CD14-positive monocyte (primary cell): ENCODE results near the gene HOXD10. TPM values are rescaled to one million over a fixed set of nuclear protein-coding genes. Genes with fewer than 3 reads are reported as not detected.
A peak's percentile ranks its signal among the peaks of the same experiment; 100 is the strongest.

Source experiments
- DNase-seq, 3 donors: peaks; one replicate each; pipeline ENCODE4 v3.0.0-alpha.2; 2011 to 2022
- H2AFZ ChIP-seq: 2 replicates; pipeline ENCODE4 v1.6.0; 2012; ENCODE audit warnings: mild to moderate bottlenecking, low read depth, low read length, inconsistent platforms; ENCODE audit not compliant: insufficient read depth, poor library complexity, severe bottlenecking
- H3K27ac ChIP-seq, 2 donors: 1 replicate in 1 of 2; 2 replicates in 1 of 2; pipeline ENCODE4 v1.5.1; 2012 to 2013; ENCODE audit warnings: low read length in 2 of 2, control low read depth in 1 of 2, inconsistent platforms in 1 of 2, low read depth in 1 of 2, mild to moderate bottlenecking in 1 of 2
- H3K27me3 ChIP-seq, 2 donors: one replicate each; pipeline versions ENCODE4 v1.6.0 to v1.6.1; 2011 to 2013; ENCODE audit warnings: low read length in 2 of 2; ENCODE audit not compliant: control insufficient read depth in 2 of 2, insufficient read depth in 2 of 2
- H3K36me3 ChIP-seq, 2 donors: replicated peaks in 1 of 2; 1 replicate in 1 of 2; 2 replicates in 1 of 2; pipeline versions ENCODE4 v1.5.1 to v1.6.1; 2012 to 2013; ENCODE audit warnings: low read length in 2 of 2, control low read depth in 1 of 2, inconsistent platforms in 1 of 2, mild to moderate bottlenecking in 1 of 2; ENCODE audit not compliant: insufficient read depth in 2 of 2, control insufficient read depth in 1 of 2
- H3K4me1 ChIP-seq, 2 donors: 1 replicate in 1 of 2; 2 replicates in 1 of 2; pipeline versions ENCODE4 v1.5.1 to v1.6.1; 2012 to 2013; ENCODE audit warnings: low read length in 2 of 2, control low read depth in 1 of 2, inconsistent platforms in 1 of 2, mild to moderate bottlenecking in 1 of 2, moderate library complexity in 1 of 2; ENCODE audit not compliant: insufficient read depth in 2 of 2, control insufficient read depth in 1 of 2
- H3K4me2 ChIP-seq: replicated peaks from 2 replicates; pipeline ENCODE3; 2012; ENCODE audit warnings: low read length, moderate library complexity, mild to moderate bottlenecking; ENCODE audit not compliant: poor library complexity, severe bottlenecking; ENCODE audit errors: extremely low read depth
- H3K4me3 ChIP-seq, 3 experiments: fragments of 200-600 bp in 1 of 3; sonication (generic) in 1 of 3; replicated peaks in 1 of 3; 1 replicate in 2 of 3; 2 replicates in 1 of 3; pipeline ENCODE4 v1.5.1; 2011 to 2013; ENCODE audit warnings: low read length in 3 of 3, mild to moderate bottlenecking in 3 of 3, control low read depth in 2 of 3, low read depth in 2 of 3, inconsistent platforms in 1 of 3, moderate library complexity in 1 of 3
- H3K79me2 ChIP-seq: 2 replicates; pipeline ENCODE4 v1.6.0; 2012; ENCODE audit warnings: mild to moderate bottlenecking, control low read depth, inconsistent platforms, low read length, moderate library complexity; ENCODE audit not compliant: insufficient read depth
- H3K9ac ChIP-seq: 2 replicates; pipeline ENCODE4 v1.6.0; 2017; ENCODE audit warnings: low read length, mild to moderate bottlenecking; ENCODE audit not compliant: insufficient read depth, poor library complexity, severe bottlenecking
- H3K9me3 ChIP-seq, 2 donors: replicated peaks in 1 of 2; 1 replicate in 1 of 2; 2 replicates in 1 of 2; pipeline versions ENCODE4 v1.5.1 to v1.6.1; 2012 to 2013; ENCODE audit warnings: low read length in 2 of 2, control low read depth in 1 of 2; ENCODE audit not compliant: control insufficient read depth in 1 of 2, insufficient read depth in 1 of 2
- H4K20me1 ChIP-seq: 2 replicates; pipeline ENCODE4 v1.6.0; 2012; ENCODE audit warnings: mild to moderate bottlenecking, low read length, control low read depth, moderate library complexity; ENCODE audit not compliant: insufficient read depth
- H3K27ac Mint-ChIP-seq, 7 donors: one replicate each; pipeline ENCODE4 v1.8.0; 2020; ENCODE audit warnings: mild to moderate bottlenecking in 7 of 7, mixed read lengths in 7 of 7, moderate library complexity in 6 of 7, inconsistent platforms in 2 of 7
- H3K27me3 Mint-ChIP-seq, 3 donors: one replicate each; pipeline ENCODE4 v1.8.0; 2021 to 2022; ENCODE audit warnings: low read depth in 3 of 3, mild to moderate bottlenecking in 3 of 3, mixed read lengths in 3 of 3, moderate library complexity in 3 of 3, inconsistent platforms in 1 of 3
- H3K36me3 Mint-ChIP-seq, 2 donors: one replicate each; pipeline ENCODE4 v1.8.0; 2020; ENCODE audit warnings: mixed read lengths in 2 of 2, inconsistent platforms in 1 of 2, mild to moderate bottlenecking in 1 of 2
- H3K4me1 Mint-ChIP-seq: one replicate; pipeline ENCODE4 v1.8.0; 2020; ENCODE audit warnings: mild to moderate bottlenecking, mixed read lengths
- H3K4me3 Mint-ChIP-seq, 2 donors: one replicate each; pipeline ENCODE4 v1.8.0; 2020; ENCODE audit warnings: mild to moderate bottlenecking in 2 of 2, mixed read lengths in 2 of 2, moderate library complexity in 1 of 2
- H3K9me3 Mint-ChIP-seq, 7 donors: one replicate each; pipeline ENCODE4 v1.8.0; 2020 to 2022; ENCODE audit warnings: mixed read lengths in 7 of 7, mild to moderate bottlenecking in 6 of 7, moderate library complexity in 6 of 7, inconsistent platforms in 2 of 7
- WGBS: methylation state at CpG from one replicate; pipeline ENCODE4 v1.1.5; 2013; ENCODE audit warnings: missing lambda C conversion rate; ENCODE audit not compliant: insufficient coverage; 5-methylcytosine and 5-hydroxymethylcytosine counted together
- intact Hi-C, 2 donors: fragments of 100-400 bp; cut with micrococcal nuclease; formaldehyde crosslinking; loops; one replicate each; pipeline versions ENCODE4 v1.15.0 to v1.15.1; 2023
- polyA plus RNA-seq, 3 donors: library from polyadenylated mRNA; depleted of rRNA in 1 of 3; unstranded in 2 of 3; stranded (reverse) in 1 of 3; fragments of 300-500 nt in 2 of 3; fragments of >200 nt in 1 of 3; fragmentation: Illumina TruSeq in 2 of 3; gene quantifications; 1 replicate in 2 of 3; 2 replicates in 1 of 3; pipeline ENCODE4 v1.2.3, GENCODE V29; 2012 to 2021
- TF ChIP-seq, protein P1 (sequence below): fragments of 200-600 bp; IDR thresholded peaks from one replicate; pipeline ENCODE4 v1.8.0; 2022; ENCODE audit warnings: antibody characterized with exemption, mild to moderate bottlenecking

HOXD10 gene
- polyA plus RNA-seq, 3 donors: not detected

DNA sequence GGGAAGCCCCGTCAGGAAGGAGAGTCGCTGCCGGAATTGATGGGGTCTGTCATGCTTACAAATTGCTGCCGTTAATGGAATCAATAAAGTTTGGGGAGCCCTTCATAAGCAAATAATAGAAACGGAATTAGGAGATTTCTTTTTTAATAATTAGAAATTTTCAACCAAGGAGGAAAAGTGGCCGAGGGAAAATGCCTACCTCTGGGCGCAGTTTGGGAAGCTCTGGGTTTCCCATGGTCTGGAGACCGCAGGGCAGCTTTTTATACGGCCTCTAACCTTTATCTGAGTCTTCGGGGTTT, 34.1 kb upstream of the HOXD10 start:
- Histone ChIP-seq H3K4me3 (no peak overlapping the region), H2AFZ (no peak overlapping the region), H3K9ac (no peak overlapping the region), H3K36me3 (no peaks in the 10 kb centered on the region), H3K27ac (no peak overlapping the region), H3K9me3 (peaks cover 8 to 85% of the 10 kb centered on the region in 2 donors), H3K27me3 (peaks cover 91 to 96% of the 10 kb centered on the region in 2 donors), H3K4me2 (no peak overlapping the region), H4K20me1 (no peaks in the 10 kb centered on the region), H3K79me2 (no peaks in the 10 kb centered on the region), H3K4me1 (peaks cover 0 to 20% of the 10 kb centered on the region in 2 donors)
- WGBS: 0% methylated on average over 1 of the region's 10 CpGs
- H3K27ac Mint-ChIP-seq: no peak overlapping the region
- H3K36me3 Mint-ChIP-seq: peaks cover 8 to 19% of the 10 kb centered on the region in 2 donors
- H3K27me3 Mint-ChIP-seq: peaks cover 91 to 96% (median 92%) of the 10 kb centered on the region in 3 donors
- peaks cover 32% of the 10 kb centered on the region for H3K4me1 Mint-ChIP-seq
- TF ChIP-seq, protein P1, sequence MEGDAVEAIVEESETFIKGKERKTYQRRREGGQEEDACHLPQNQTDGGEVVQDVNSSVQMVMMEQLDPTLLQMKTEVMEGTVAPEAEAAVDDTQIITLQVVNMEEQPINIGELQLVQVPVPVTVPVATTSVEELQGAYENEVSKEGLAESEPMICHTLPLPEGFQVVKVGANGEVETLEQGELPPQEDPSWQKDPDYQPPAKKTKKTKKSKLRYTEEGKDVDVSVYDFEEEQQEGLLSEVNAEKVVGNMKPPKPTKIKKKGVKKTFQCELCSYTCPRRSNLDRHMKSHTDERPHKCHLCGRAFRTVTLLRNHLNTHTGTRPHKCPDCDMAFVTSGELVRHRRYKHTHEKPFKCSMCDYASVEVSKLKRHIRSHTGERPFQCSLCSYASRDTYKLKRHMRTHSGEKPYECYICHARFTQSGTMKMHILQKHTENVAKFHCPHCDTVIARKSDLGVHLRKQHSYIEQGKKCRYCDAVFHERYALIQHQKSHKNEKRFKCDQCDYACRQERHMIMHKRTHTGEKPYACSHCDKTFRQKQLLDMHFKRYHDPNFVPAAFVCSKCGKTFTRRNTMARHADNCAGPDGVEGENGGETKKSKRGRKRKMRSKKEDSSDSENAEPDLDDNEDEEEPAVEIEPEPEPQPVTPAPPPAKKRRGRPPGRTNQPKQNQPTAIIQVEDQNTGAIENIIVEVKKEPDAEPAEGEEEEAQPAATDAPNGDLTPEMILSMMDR: no peak
- no peak for DNase-seq
- H3K4me3 Mint-ChIP-seq: peak overlapping the region in 1 of 2 donors; percentile 85
- peaks cover 10 to 59% (median 36%) of the 10 kb centered on the region in 7 donors for H3K9me3 Mint-ChIP-seq
- intact Hi-C loops: loop anchor here in 1 of 2 donors (5.0 kb wide), 1 partner anchor 40 kb away; the partner anchor contains the start of gene HOXD9

DNA sequence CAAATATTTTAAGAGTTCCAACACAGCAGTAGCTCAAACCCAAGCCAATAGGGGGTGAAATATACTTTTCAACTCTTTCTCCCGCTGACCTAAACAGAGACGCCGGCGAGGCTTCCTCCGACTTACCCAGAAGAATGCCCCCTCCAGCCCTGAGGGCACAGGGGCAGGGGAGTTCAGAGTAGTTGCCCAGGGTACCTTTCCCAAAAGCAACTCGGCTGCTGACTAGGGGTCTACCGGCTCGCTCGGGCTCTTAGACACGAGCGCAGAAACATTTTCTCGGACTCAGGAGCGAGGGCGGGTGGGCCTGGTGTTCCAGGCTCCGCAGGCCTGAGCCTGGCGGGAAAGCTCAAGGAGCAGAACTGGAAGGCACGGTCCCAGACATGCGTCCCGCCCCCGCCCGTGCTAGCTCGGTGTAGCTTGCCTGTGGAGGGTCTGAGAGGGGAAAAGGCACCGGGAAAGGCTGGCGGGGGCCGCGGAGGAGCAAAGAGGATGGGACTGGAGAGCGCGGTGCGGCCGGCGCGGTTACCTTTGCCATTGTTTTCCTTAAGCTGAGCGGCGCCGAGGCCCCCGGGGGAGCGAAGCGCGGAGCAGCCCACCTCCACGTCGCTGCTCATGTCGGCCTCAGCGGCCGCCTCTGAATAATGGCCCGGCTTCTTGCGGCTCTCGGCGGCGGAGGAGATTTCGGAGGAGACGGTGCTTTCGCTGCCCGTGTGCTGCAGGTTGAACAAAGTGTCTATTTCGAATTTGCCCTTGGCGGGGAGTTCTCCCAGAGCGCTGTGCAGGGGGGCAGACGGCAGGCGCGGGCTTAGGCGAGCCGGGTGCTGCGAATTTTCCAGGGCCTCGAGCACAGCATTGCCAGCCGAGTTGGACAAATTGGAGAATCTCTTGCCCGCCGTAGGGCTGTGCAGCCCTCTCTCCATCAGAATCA, 33.5 kb upstream of the HOXD10 start:
- TF ChIP-seq, protein P1: no peak
- H3K36me3 ChIP-seq: no peaks in the 10 kb centered on the region
- no peak overlapping the region for H3K4me3 ChIP-seq
- intact Hi-C loops: loop anchor here in 1 of 2 donors (5.0 kb wide), 1 partner anchor 39 kb away; the partner anchor contains the start of gene HOXD9
- H3K9ac ChIP-seq: no peak overlapping the region
- no peaks in the 10 kb centered on the region for H3K79me2 ChIP-seq
- H3K4me1 ChIP-seq: peaks cover 3 to 25% of the 10 kb centered on the region in 2 donors
- no peak for DNase-seq
- H4K20me1 ChIP-seq: no peaks in the 10 kb centered on the region
- peaks cover 94 to 96% of the 10 kb centered on the region in 2 donors for H3K27me3 ChIP-seq
- H3K27ac Mint-ChIP-seq: no peak overlapping the region
- peaks cover 8 to 89% of the 10 kb centered on the region in 2 donors for H3K9me3 ChIP-seq
- H3K36me3 Mint-ChIP-seq: peaks cover 8 to 19% of the 10 kb centered on the region in 2 donors
- H3K4me2 ChIP-seq: no peak overlapping the region
- no peak overlapping the region for H2AFZ ChIP-seq
- H3K9me3 Mint-ChIP-seq: peaks cover 10 to 65% (median 36%) of the 10 kb centered on the region in 7 donors
- peaks cover 95 to 97% (median 95%) of the 10 kb centered on the region in 3 donors for H3K27me3 Mint-ChIP-seq
- peaks cover 35% of the 10 kb centered on the region for H3K4me1 Mint-ChIP-seq
- 6% methylated on average over 65 of the region's 66 CpGs for WGBS
- peak overlapping the region in 1 of 2 donors; percentile 85 for H3K4me3 Mint-ChIP-seq
- no peak overlapping the region for H3K27ac ChIP-seq
